HepG2 (cell line): ENCODE results near the gene TBC1D10A. TPM values are rescaled to one million over a fixed set of nuclear protein-coding genes. Genes with fewer than 3 reads are reported as not detected.

Experiments
- ATAC-seq: fragments of 200-7000 bp; cut with Tn5 transposase; 3 replicates; pipeline ENCODE4 v1.9.1; 2020; ENCODE audit warnings: mild to moderate bottlenecking, moderate library complexity
- BruUV-seq: library from RNA; stranded (reverse); fragments of 400-500 nt; replicated peaks from 2 replicates; lab custom pipeline; 2021; lab: Mats Ljungman, UMichigan
- CTCF ChIA-PET: fragments of 300-600 bp; formaldehyde crosslinking; extraction: SDS; loops from one replicate; lab custom pipeline; 2021; ENCODE audit warnings: low total read pairs, inconsistent platforms, low intra/inter-chr PET ratio; lab: Yijun Ruan, JAX
- POLR2A ChIA-PET: fragments of 350-600 bp; sonication (Branson Sonifier 250); formaldehyde crosslinking; loops from one replicate; lab custom pipeline; 2020; ENCODE audit warnings: antibody characterized with exemption, inconsistent platforms; lab: Yijun Ruan, JAX
- DNase-seq: peaks from one replicate; pipeline ENCODE4 v3.0.0-alpha.2; 2015; ENCODE audit warnings: low spot score
- FAIRE-seq: peaks from 3 replicates; lab custom pipeline; 2011; peaks lifted over from hg19 to GRCh38; lab: Jason Lieb, UNC
- H2AFZ ChIP-seq: one replicate; pipeline ENCODE4 v1.6.1; 2011; ENCODE audit warnings: low read length, inconsistent platforms
- H3K27ac ChIP-seq: fragments of 300-600 bp; 3 replicates; pipeline ENCODE4 v1.8.0; 2011; ENCODE audit warnings: mixed run types, mild to moderate bottlenecking, mixed read lengths, low read length, inconsistent platforms; ENCODE audit not compliant: insufficient read depth; ENCODE audit errors: extremely low read length
- H3K27me3 ChIP-seq, 2 experiments: fragments of 200-600 bp in 1 of 2; 2 replicates in 1 of 2; 3 replicates in 1 of 2; pipeline versions ENCODE4 v1.6.0 to v1.8.0; 2011; ENCODE audit warnings: low read length in 2 of 2, mild to moderate bottlenecking in 2 of 2, moderate library complexity in 2 of 2, inconsistent platforms in 1 of 2; ENCODE audit not compliant: insufficient read depth in 2 of 2, control insufficient read depth in 1 of 2
- H3K36me3 ChIP-seq, 2 experiments: fragments of 200-600 bp in 1 of 2; replicated peaks in 1 of 2; 2 replicates in 1 of 2; 3 replicates in 1 of 2; pipeline versions ENCODE4 v1.5.1 to v1.8.0; 2011; ENCODE audit warnings: low read length in 2 of 2, inconsistent platforms in 1 of 2; ENCODE audit not compliant: insufficient read depth in 2 of 2, control insufficient read depth in 1 of 2
- H3K4me1 ChIP-seq: 2 replicates; pipeline ENCODE4 v1.5.1; 2012; ENCODE audit warnings: low read length, inconsistent platforms; ENCODE audit not compliant: insufficient read depth
- H3K4me2 ChIP-seq: 2 replicates; pipeline ENCODE4 v1.6.0; 2011; ENCODE audit warnings: low read depth, low read length, inconsistent platforms
- H3K4me3 ChIP-seq, 3 experiments: fragments of 200-600 bp in 1 of 3; sonication (generic), shearing (Covaris generic) in 1 of 3; replicated peaks in 1 of 3; 2 replicates each; pipeline ENCODE4 v1.5.1; 2011 to 2016; ENCODE audit warnings: low read length in 3 of 3, inconsistent platforms in 2 of 3, low read depth in 2 of 3, mild to moderate bottlenecking in 2 of 3, control low read depth in 1 of 3, mixed read lengths in 1 of 3; ENCODE audit not compliant: insufficient read depth in 1 of 3
- H3K79me2 ChIP-seq: one replicate; pipeline ENCODE4 v1.6.1; 2011; ENCODE audit warnings: low read length, inconsistent platforms; ENCODE audit not compliant: insufficient read depth
- H3K9ac ChIP-seq: 2 replicates; pipeline ENCODE4 v1.6.0; 2011; ENCODE audit warnings: mild to moderate bottlenecking, low read depth, low read length, inconsistent platforms; ENCODE audit not compliant: insufficient read depth
- H3K9me3 ChIP-seq: 2 replicates; pipeline ENCODE4 v1.5.1; 2012; ENCODE audit warnings: mild to moderate bottlenecking, low read length
- H4K20me1 ChIP-seq: 2 replicates; pipeline ENCODE4 v1.6.0; 2011; ENCODE audit warnings: inconsistent platforms, mild to moderate bottlenecking, low read length, moderate library complexity; ENCODE audit not compliant: insufficient read depth
- AGO1 ChIP-seq: fragments of 200-400 bp; formaldehyde crosslinking; IDR thresholded peaks from 2 replicates; pipeline ENCODE4 v1.6.1; 2017; ENCODE audit warnings: mild to moderate bottlenecking, low read depth, low read length, moderate library complexity; ENCODE audit not compliant: poor library complexity, severe bottlenecking
- AGO2 ChIP-seq: fragments of 200-400 bp; formaldehyde crosslinking; optimal IDR thresholded peaks from 2 replicates; pipeline ENCODE3; 2017; ENCODE audit warnings: mild to moderate bottlenecking, low read depth, low read length, moderate library complexity
- NR2F6 ChIP-seq, 2 experiments: IDR thresholded peaks; 2 replicates each; pipeline ENCODE4 v1.6.1; 2016; ENCODE audit warnings: antibody characterized with exemption in 1 of 2, mild to moderate bottlenecking in 1 of 2
- XRCC5 ChIP-seq: fragments of 200-400 bp; formaldehyde crosslinking; optimal IDR thresholded peaks from 2 replicates; pipeline ENCODE3; 2017; ENCODE audit warnings: mild to moderate bottlenecking, low read length
- WGBS: methylation state at CpG from one replicate; pipeline ENCODE4 v1.1.6; 2017; ENCODE audit warnings: low lambda C conversion rate; 5-methylcytosine and 5-hydroxymethylcytosine counted together
- in situ Hi-C: cut with HindIII; loops from 2 replicates; pipeline ENCODE4 v1.10.0; 2017; ENCODE audit warnings: low pct_unique_long_range_greater_than_20kb; ENCODE audit not compliant: extremely low pct_ligation_motif_present
- intact Hi-C: fragments of 100-400 bp; cut with micrococcal nuclease; formaldehyde crosslinking; loops from one replicate; pipeline ENCODE4 v1.10.0; 2022; ENCODE audit not compliant: unreplicated experiment
- polyA plus RNA-seq, 8 experiments: library from polyadenylated mRNA; depleted of rRNA in 3 of 8; stranded (reverse) in 7 of 8; unstranded in 1 of 8; fragments of >200 nt; fragmentation: Illumina TruSeq in 4 of 8; extraction: Trizol in 4 of 8; gene quantifications; 2 replicates each; pipeline versions ENCODE4 v1.2.1 to v1.2.3, GENCODE V29; 2011 to 2016; ENCODE audit warnings: low read depth in 4 of 8, missing spikeins in 1 of 8, mixed read lengths in 1 of 8; ENCODE audit not compliant: insufficient read depth in 1 of 8
- total RNA-seq, 5 experiments: library from RNA; depleted of rRNA; stranded (reverse); fragments of >200 nt; fragmentation: Illumina TruSeq; extraction: Trizol; gene quantifications; 2 replicates each; pipeline ENCODE4 v1.2.3, GENCODE V29; 2016; ENCODE audit warnings: low read depth in 1 of 5
- TF ChIP-seq, protein P1 (sequence below): sonication (generic); formaldehyde crosslinking; IDR thresholded peaks from 2 replicates; pipeline ENCODE4 v1.8.0; 2022; ENCODE audit warnings: mild to moderate bottlenecking, missing genetic modification reagents, moderate library complexity
- TF ChIP-seq, protein P2 (sequence below): sonication (generic); formaldehyde crosslinking; conservative IDR thresholded peaks from 2 replicates; pipeline ENCODE4 v1.4.0; 2020; ENCODE audit warnings: missing genetic modification reagents

Gene TBC1D10A
- total and polyA plus RNA-seq, 2 of the 13 experiments (the other 11 are each of a cell fraction or from before 2014, with no cell fraction given) = 4.2 to 4.9 TPM

DNA sequence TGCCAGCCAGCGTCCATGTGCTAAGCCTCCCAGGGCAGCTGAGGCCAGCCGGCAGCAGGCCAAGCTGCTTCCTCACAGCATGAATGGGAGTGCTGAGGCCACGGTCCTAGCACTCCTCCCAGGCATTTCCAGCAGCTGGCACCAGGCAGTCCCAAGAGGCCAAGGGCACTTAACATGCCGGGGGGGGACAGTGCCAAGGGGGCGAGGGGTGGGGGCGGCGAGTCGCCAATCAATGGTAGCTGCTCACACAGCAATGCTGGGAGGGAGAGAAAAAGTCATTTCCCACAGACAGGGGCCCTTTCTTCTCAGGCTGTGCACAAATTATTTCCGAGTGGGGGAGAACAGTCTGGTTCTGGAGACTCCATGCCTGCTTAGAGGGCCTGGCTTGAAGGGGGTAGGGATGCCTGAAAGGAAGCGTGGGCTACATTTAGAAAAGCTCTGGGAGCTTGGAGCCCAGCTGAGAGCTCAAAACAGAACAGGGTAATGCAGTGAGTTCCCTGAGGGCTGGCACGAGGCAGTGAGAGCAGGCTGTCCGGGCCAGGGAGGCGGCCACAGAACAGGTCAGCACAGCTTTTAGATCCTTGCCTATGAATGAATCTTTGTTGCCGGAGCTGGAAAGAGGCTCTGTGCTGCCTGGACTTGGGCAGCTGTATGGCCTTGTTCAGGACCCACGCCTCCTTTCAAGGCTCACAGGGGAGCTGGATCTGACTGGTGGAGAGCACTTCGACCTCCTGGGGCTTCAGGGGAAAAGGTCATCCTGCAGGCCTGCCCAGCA is 14.4 kb upstream of the TBC1D10A start:
- no peak overlapping the region for H3K4me3 ChIP-seq
- peak overlapping the region; percentile 49 for H3K27ac ChIP-seq
- ChIA-PET CTCF (no interaction called here), POLR2A (interaction anchor here (1.3 kb wide), 1 partner anchor 14 kb away, joined by 3 read pairs; the partner anchor contains the start of gene TBC1D10A)
- TF ChIP-seq NR2F6 (IDR thresholded peaks at IDR 0.05) (0 out of 2 replicates have a peak, but pooled peaks have one; percentile 11), NR2F6 (CRISPR knock-in tag; IDR thresholded peaks at IDR 0.05) (no peak), AGO1 (no peak), XRCC5 (peak; percentile 30), AGO2 (peak; percentile 49)
- TF ChIP-seq, protein P1, sequence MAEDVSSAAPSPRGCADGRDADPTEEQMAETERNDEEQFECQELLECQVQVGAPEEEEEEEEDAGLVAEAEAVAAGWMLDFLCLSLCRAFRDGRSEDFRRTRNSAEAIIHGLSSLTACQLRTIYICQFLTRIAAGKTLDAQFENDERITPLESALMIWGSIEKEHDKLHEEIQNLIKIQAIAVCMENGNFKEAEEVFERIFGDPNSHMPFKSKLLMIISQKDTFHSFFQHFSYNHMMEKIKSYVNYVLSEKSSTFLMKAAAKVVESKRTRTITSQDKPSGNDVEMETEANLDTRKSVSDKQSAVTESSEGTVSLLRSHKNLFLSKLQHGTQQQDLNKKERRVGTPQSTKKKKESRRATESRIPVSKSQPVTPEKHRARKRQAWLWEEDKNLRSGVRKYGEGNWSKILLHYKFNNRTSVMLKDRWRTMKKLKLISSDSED (CRISPR knock-in tag) = no peak
- TF ChIP-seq, protein P2, sequence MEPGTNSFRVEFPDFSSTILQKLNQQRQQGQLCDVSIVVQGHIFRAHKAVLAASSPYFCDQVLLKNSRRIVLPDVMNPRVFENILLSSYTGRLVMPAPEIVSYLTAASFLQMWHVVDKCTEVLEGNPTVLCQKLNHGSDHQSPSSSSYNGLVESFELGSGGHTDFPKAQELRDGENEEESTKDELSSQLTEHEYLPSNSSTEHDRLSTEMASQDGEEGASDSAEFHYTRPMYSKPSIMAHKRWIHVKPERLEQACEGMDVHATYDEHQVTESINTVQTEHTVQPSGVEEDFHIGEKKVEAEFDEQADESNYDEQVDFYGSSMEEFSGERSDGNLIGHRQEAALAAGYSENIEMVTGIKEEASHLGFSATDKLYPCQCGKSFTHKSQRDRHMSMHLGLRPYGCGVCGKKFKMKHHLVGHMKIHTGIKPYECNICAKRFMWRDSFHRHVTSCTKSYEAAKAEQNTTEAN (CRISPR knock-in tag) = no peak
- no peak overlapping the region for H3K4me2 ChIP-seq
- no peaks in the 10 kb centered on the region for H3K27me3 ChIP-seq
- FAIRE-seq = no peak
- DNase-seq = no peak
- H2AFZ ChIP-seq = no peak overlapping the region
- peaks cover 17% of the 10 kb centered on the region for H3K4me1 ChIP-seq
- H3K9ac ChIP-seq = no peak overlapping the region
- intact Hi-C loops = no loop called here
- ATAC-seq = peak; percentile 49
- peaks cover 54 to 96% of the 10 kb centered on the region in 2 experiments for H3K36me3 ChIP-seq
- BruUV-seq = no TSS peak
- H4K20me1 ChIP-seq = no peaks in the 10 kb centered on the region; the same call in 1 of the 2 replicates
- in situ Hi-C loops = no loop called here
- 86% methylated on average over 12 of the region's 16 CpGs for WGBS
- H3K9me3 ChIP-seq = no peaks in the 10 kb centered on the region
- no peaks in the 10 kb centered on the region for H3K79me2 ChIP-seq
